Gastroesophageal sphincter (tissue), 3 donors: ENCODE results near the gene GSK3B.

Experiments used
- CTCF ChIP-seq, 4 experiments: fragments of 200-600 bp in 2 of 4; fragments of 450-650 bp in 2 of 4; sonication (generic) in 1 of 4; IDR thresholded peaks; one replicate each; pipeline ENCODE4 v1.5.1; 2017 to 2019; ENCODE audit warnings: antibody characterized with exemption in 4 of 4, mild to moderate bottlenecking in 2 of 4, moderate library complexity in 2 of 4
- POLR2A ChIP-seq, 2 donors: fragments of 450-650 bp; IDR thresholded peaks; one replicate each; pipeline ENCODE4 v1.6.1; 2017; ENCODE audit warnings: antibody characterized with exemption in 2 of 2, mild to moderate bottlenecking in 2 of 2, moderate library complexity in 1 of 2
- POLR2AphosphoS5 ChIP-seq: sonication (generic); formaldehyde crosslinking; IDR thresholded peaks from one replicate; pipeline ENCODE4 v1.6.1; 2017; ENCODE audit warnings: antibody characterized with exemption

GRCh38 chr3:120101624-120102023, 7.4 kb upstream of the GSK3B start:
- TF ChIP-seq POLR2A (IDR thresholded peaks at IDR 0.05), result no peak
- TF ChIP-seq CTCF (IDR thresholded peaks at IDR 0.05), result no peak
- TF ChIP-seq POLR2AphosphoS5, result no peak
